ENCODE results near the gene USP6NL.

The USP6NL gene

GRCh38 chr10:11593612-11594011, 17.8 kb downstream of the USP6NL start:
- no peak for DNase-seq (ENCODE audit: low spot score)

GRCh38 chr10:11589738-11590137, 21.7 kb downstream of the USP6NL start:
- DNase-seq (ENCODE audit: low spot score), result no peak

- no peak for DNase-seq (ENCODE audit: low spot score)
These were observed 22.4 kb downstream of the USP6NL start for GRCh38 chr10:11588873-11589574.

DNA sequence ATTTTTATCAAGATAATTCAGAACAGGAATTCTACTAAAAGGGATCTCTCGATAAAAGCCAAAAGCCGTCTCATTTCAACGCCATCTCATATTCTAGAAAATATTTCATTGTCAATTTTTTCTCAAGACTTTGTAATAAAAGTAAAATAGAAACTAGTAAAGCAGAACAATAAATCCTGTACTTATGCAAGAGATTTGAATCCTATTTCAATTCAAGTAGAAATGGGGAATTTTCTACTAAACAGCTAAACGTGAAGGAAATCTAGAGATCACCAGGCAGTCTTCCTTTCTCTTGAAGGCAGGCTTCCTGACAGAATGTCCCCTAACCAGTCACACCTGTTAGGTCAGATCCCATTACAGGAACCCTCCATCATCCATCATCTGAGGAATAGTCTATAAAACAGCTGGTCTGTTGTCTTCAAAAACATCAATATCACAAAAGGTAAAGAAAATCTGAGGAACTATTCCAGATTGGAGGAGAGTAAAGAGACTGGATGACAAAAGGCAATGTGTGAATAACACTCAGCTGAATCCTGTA, 23.7 kb downstream of the USP6NL start:
- DNase-seq (ENCODE audit: low spot score), result no peak

DNA sequence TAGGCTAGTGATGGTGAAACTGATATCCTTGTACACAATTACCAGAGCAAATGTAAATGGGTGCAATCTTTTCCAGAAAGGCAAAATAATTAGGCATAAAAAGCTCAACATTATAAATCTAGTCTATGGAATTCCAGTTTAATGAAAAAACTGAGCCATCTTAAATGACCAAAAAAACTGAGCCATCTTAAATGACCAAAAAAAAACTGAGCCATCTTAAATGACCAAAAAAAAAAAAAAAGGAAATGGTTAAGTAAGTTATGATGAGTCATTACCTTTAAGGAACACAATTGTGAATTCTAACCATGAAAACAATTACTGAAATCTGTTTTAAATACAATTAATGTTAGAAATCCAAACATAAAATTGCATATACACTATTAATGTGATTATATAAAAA, 25.3 kb downstream of the USP6NL start:
- DNase-seq (ENCODE audit: low spot score), result no peak

- DNase-seq (ENCODE audit: low spot score), result no peak
These were observed 30.2 kb downstream of the USP6NL start for GRCh38 chr10:11581213-11581612.

- DNase-seq (ENCODE audit: low spot score), result no peak
These were observed 31.6 kb downstream of the USP6NL start for GRCh38 chr10:11579885-11580284.

DNA sequence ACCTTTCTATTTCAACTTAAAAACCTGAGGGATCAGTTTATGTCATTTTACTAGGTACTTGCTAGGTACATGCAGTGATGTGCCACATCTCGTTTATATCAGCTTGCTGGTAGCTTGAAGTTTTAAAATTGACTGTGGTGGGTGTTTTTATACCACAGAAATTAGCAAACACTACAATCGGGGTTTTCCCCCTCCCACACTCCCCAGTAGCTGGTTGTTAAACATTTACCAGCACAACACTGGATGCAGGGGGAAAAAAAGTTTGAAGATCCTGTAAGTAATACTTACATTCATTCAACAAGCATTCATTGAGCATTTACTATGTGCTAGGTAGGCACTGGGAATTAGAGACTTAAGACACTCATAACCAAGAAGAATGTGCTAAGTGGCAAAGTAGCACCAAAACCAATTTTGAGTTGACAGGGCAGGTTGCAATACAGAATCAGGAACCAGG, 32.6 kb downstream of the USP6NL start:
- no peak for DNase-seq (ENCODE audit: low spot score)

- no peak for DNase-seq (ENCODE audit: low spot score)
These were observed 35.2 kb downstream of the USP6NL start for GRCh38 chr10:11576092-11576809.

DNA sequence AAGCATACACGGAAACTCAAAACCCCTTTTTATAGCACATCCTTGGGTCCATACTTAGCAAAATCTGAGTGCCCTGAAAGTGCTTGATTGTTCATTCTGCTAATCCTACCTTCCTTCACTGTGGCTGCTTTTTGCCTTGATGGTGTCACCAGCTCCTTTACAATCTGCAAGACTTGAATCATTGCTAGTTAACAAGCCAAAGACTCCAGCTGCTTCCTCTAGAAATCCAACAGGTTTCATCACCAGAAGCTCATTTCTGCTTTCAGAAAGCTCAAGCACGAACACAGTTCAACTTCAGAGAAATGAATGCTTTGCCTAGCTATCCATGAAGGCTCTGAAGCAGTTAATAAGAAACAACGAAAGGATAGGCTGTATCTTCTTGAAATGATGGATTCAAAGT, 38.0 kb downstream of the USP6NL start:
- peak; percentile 4 for DNase-seq (ENCODE audit: low spot score)

GRCh38 chr10:11570751-11571150, 40.7 kb downstream of the USP6NL start:
- DNase-seq (ENCODE audit: low spot score), result no peak

- no peak for DNase-seq (ENCODE audit: low spot score)
These were observed 42.0 kb downstream of the USP6NL start for GRCh38 chr10:11569471-11569870.

DNA sequence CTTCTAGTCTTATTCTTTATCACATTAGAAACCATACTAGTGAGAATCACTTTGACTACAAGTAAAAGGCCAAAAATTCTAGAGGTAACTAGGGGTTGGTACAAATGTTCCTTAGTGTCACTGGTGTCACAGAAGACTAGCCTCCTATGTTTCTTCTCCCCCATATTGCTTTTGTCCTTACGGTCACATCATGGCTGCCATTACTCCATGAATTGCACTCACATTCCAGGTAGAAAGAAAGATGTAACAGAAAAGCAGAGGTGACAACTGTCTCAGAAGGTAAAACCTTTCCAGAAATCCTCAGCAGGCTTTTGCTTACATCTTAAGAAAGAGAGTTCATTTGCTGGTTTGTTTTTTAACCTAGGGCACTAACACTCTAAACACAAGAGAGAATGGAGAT, 42.9 kb downstream of the USP6NL start:
- no peak for DNase-seq (ENCODE audit: low spot score)

DNA sequence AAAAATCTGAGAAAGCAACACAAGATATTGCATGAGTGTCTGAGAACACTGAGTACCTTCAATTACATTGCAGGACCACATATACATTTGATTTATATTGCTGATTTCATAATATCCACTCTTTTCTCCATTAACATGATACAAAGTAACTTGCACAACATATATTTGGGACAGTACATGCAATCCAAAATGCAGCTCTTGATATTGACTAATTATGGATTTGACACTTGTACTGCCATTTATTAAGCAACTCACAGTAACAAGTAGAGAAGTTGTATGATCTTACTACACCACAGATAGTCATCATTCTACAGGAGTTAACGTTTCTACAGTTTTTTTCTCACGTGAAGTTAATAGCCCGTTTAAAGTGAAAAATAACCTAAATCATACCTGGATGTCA, 46.7 kb downstream of the USP6NL start:
- no peak for DNase-seq (ENCODE audit: low spot score)

DNA sequence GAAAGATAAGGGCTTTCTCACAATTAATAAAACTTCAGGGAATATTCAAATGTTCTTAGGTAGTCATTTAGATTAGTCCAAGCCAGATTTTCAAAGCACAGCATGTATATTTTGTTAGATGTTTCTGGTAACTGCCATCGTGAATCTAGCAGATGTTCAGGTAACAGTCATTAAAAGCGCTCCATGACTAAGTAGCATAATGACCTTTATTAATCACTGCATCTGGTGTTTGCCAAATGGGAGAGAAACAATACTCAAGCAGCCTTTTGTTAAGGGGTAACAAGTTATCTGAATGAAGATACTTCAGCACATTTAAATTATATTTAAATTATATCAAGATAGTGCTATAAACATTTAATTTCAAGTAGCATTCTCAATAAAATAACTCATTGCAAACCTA, 47.5 kb downstream of the USP6NL start:
- no peak for DNase-seq (ENCODE audit: low spot score)

DNA sequence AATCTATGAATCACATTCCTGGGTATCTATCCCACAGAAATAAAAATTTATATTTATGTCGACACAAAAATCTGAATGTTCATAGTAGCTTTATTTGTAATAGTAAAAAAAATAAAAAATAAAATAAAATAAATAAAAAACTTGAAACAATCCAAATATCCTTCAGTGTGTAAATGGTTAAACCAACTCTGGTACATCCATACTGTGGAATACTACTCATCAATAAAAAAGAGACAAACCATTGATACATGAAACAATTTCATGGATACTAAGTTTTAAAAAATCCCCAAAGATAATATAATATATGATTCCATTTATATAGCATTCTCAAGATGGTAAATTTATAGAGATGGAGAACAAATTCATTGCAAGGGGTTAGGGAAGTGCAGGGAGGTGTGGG, 48.6 kb downstream of the USP6NL start:
- DNase-seq (ENCODE audit: low spot score), result no peak

DNA sequence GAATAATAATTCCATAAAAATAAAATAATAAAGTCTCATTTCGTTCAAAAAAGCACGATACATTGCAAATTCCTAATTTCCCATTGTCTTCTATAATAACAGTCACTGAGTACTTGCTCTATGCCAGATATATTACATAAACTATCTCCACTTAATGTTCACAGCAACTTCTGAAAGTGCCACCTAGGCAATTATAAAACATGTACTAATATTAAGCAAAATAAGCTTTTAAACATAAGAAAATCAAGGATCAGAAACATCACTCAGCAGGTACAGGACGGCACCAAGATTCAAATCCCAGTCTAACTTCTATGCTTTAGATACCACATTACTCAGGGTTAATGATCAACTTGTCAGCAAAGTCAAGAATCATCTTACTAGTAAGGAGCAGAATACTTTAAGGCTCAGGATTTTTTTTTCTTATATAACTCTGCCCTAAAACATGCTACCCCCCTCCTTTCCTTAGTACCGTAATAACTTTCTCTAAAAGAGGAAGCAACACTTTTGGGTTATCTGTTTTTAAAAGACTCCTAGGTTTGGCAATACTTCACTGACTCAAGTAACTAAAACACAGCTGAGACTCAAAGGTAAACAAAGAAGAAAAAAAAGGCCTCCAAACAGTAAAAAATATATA, 51.3 kb downstream of the USP6NL start:
- no peak for DNase-seq (ENCODE audit: low spot score)

GRCh38 chr10:11557967-11558366, 53.5 kb downstream of the USP6NL start:
- DNase-seq (ENCODE audit: low spot score), result no peak

DNA sequence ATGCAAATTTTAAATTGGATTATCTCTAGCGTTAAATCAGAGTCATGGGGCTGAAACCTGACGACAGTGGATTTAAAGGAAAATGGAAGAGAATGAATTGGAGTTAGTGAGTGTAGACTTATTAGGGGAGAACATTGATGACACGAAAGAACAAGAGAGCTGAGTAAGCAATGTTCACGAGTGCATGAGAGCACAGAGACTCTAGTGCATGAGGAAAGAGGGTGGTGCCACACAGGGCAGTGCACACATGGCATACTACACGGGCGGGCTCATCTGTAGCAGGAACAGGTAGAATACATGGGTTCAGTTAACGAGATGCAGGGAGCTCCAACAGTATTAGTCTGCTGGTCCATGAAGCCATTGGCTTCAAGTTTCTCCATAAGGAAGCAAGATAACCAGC, 53.9 kb downstream of the USP6NL start:
- no peak for DNase-seq (ENCODE audit: low spot score)

- no peak for DNase-seq (ENCODE audit: low spot score)
These were observed 55.9 kb downstream of the USP6NL start for GRCh38 chr10:11555556-11555955.

DNA sequence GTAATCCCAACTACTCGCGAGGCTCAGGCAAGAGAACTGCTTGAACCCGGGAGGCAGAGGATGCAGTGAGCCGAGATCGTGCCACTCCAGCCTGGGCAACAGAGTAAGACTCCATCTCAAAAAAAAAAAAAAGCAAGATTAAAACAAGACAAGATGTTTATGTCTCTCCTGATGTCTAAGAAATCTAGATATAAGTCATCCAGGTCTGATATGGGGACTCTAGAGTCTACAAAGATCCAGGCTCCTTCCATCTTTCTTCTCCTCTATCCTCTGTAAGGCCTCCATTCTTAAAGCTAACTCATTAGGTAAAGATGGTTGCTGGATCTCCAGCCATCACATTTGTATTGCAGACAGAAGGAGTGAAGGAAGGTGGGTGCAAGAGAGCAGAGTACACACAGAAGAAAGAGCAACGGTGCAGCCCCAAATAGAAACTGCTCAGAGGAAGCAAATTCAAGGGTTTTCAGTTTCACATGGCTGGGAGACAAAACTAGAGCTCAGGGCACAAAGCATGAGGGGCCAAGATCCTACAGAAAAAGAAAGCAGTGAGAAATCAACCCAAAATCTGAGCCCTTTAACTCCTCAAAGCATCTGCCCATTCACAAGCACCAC, 57.6 kb downstream of the USP6NL start:
- no peak for DNase-seq (ENCODE audit: low spot score)

- no peak for DNase-seq (ENCODE audit: low spot score)
These were observed 59.4 kb downstream of the USP6NL start for GRCh38 chr10:11551916-11552602.

All from cerebellar cortex (tissue), 1 donor.